GM18526 (cell line): ENCODE data around the gene IFNL4.
"Not testable (repeated sequence)": the region's sequence is repeated elsewhere in the genome, so short reads cannot be mapped to it uniquely, and the experiment has no call there.

Experiments
- POLR2A ChIP-seq: IDR thresholded peaks from 3 replicates; pipeline ENCODE4 v1.6.1; 2011; ENCODE audit not compliant: insufficient read length; ENCODE audit errors: extremely low read depth

The IFNL4 gene

DNA sequence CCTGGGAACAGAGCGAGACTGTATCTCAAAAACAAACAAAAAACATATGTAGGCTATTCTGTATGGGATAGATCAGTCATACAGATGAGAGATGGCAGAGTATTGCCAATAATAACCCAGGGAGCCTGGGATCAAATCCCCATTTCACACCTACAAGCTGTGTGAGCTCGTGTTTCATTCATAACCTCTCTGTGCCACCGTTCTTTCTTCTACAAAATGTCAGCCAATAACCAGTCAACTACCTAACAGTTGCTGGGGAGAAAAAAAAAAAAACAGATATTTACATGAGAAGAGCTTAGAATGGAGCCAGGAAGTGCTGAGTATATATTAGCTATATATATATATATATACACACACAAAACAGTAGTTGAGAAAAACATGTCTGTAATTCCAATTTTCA is 13.0 kb upstream of the IFNL4 start:
- TF ChIP-seq POLR2A, result no peak

DNA sequence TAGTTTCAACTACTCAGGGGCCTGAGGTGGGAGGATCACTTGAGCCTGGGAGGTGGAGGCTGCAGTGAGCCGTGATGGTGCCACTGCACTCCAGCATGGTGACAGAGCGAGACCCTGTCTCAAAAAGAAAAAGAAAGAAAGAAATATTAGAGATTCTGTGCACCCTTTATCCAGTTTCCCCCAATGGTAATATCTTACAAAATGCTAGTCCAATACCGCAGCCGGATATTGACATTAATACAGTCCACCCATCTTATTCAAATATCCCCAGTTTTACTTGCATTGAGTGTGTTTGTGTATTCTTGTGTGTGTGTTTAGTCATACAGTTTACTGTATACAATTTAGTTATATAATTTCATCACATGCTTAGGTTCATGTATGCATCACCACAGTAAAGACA is 8.6 kb upstream of the IFNL4 start:
- TF ChIP-seq POLR2A, result no peak

DNA sequence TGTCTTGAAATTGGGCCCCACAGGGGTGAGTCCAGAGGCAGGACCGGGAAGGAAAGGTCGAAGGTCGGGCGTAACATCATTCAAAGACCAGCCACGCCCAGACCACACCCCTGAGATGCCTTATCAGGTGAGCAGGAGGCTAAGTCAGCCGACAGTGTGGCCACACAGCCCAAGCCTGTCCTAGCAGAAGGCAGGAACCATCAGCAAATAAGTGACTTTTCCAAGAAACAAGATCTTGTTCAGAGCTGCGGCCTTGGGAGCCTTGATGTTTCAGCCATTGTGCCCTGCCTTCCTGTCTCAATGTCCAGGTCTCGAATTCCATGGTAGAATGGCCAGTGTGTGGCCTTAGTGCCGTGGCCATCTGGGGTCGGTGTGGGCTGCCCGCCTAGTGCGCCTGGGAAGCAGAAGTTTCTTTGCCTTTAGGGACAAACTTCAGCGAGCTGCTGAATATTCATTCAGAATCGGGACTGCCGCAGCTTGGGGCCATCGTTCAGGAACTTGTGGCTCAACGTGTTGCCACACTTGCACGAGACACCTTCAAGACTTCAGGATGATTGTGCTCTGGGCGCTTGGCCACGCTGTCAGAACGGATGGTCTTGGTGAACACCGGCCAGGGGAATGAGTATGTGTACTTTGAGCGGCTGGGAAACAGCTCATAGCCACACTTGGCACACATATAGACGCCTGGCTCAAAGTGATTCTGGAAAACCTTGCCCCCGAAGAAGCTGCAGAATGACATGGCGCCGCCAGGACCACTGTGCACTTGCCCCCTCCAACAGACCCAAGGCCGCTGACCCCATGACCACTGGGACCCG is 6.1 kb upstream of the IFNL4 start:
- no peak for TF ChIP-seq POLR2A

DNA sequence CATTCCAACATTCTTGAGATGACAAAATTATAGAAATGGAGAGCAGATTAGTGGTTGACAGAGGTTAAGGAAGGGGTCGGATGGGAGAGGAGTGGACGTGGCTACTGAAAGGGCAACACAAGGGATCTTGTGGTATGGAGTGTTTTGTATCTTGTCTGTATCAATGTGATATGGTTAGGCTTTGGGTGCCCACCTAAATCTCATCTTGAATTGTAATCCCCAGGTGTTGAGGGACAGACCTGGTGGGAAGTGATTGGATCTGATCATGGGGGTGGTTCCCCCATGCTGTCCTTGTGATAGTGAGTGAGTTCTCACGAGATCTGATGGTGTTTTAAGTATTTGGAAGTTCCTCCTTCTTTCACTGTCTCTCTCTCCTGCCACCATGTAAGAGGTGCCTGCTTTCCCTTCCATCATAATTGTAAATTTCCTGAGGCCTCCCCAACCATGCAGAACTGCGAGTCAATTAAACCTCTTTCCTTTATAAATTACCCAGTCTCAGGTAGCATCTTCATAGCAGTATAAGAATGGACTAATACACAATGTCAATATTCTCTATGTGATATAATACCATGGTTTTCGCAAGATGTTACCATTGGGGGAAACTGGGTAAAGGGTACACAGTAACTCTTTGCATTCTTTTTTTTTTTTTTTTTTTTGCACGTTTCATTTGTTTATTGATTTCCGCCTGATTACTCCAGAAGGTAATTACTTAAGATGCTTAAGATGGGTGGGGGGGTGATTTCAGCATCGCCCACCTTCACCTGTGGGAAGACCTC is 4.9 kb upstream of the IFNL4 start:
- TF ChIP-seq POLR2A, result no peak

DNA sequence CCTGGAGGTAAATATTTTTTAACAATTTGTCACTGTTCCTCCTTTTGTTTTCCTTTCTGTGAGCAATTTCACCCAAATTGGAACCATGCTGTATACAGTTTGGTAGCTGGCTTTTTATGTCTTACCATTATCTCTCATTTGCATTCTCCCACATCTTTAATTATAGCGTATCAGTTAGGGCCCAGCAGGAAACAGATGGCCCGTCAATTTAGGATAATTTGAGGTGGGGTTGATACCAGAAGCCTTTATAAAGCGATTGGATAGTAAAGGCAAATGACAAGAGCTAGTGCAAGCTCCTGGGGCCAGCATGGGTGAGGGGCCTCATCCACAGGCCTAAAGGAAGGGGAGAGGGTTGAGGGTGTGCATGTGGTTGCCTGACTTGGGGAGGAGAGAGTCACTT is 3.8 kb upstream of the IFNL4 start:
- TF ChIP-seq POLR2A, result no peak

DNA sequence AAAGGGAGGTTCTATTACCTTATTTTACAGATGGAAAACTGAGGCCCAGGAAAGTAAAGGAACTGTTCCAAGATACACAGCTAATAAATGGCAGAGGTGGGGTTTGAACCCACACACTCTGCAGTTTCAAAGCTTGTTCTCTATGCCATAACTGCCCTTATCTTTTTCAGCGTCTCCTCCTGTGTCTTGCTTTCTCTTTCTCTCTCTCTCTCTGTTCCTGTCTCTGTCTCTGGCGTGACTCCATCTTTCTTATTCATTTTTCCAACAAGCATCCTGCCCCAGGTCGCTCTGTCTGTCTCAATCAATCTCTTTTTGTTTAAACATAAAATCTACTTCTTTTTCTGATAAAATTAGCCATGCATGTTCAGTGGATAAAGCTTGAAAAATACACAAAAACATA is 3.2 kb upstream of the IFNL4 start:
- no peak for TF ChIP-seq POLR2A

DNA sequence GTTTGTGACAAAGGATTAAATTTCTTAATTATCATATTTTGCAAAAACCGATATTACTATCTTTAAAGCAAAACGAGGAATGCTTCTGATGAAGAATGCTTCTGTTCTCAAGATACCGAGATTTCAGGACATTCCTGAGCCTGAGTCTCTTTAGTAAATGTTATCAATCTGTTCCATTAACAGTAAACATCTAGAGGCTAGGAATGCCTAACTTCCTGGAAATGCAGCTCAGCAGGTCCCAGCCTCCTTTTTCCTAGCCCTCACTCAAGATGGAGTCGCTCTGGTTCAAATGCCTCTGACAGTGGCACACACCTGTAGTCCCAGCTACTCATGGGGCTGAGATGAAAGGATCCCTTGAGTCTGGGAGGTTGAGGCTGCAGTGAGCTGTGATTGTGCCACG is 2.4 kb upstream of the IFNL4 start:
- no peak for TF ChIP-seq POLR2A

DNA sequence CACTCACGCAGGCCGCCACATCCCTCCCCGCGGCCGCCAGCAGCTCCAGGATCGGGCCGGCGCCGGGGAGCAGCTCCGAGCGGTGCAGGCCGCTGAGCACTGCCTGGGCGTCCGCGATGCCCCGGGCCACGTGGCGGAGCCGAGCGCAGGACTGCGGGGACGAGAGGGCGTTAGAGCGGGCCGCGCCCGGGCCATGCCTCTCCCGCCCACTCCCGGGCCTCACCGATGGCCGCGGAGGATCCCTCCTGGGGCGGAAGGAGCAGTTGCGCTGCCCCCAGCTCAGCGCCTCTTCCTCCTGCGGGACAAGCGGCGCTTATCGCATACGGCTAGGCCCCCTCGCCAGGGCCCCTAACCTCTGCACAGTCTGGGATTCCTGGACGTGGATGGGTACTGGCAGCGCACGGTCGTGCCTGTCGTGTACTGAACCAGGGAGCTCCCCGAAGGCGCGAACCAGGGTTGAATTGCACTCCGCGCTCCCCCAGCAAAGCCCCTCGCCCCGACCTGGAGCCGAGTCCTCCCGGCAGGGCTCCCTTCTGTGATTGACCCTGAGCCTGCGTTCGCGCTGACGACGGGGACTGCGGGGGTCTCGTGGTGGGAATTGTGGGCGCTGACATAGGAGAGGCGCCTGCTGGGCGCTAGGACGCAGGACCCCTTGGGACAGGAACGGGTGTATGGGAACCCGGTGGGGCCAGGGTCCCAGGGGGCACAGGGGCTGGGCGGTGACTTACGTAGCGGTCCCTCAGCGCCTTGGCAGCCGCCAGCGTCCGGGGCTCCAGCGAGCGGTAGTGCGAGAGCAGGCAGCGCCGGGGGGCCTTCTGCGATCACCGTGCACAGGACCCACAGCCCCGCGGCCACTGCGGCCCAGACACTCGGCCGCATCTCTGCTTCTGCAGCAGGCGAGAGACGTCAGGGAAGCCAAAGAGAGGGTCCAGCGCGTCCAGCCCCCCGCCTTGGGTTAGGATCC is 673 bp downstream of the IFNL4 start:
- TF ChIP-seq POLR2A, result no peak

DNA sequence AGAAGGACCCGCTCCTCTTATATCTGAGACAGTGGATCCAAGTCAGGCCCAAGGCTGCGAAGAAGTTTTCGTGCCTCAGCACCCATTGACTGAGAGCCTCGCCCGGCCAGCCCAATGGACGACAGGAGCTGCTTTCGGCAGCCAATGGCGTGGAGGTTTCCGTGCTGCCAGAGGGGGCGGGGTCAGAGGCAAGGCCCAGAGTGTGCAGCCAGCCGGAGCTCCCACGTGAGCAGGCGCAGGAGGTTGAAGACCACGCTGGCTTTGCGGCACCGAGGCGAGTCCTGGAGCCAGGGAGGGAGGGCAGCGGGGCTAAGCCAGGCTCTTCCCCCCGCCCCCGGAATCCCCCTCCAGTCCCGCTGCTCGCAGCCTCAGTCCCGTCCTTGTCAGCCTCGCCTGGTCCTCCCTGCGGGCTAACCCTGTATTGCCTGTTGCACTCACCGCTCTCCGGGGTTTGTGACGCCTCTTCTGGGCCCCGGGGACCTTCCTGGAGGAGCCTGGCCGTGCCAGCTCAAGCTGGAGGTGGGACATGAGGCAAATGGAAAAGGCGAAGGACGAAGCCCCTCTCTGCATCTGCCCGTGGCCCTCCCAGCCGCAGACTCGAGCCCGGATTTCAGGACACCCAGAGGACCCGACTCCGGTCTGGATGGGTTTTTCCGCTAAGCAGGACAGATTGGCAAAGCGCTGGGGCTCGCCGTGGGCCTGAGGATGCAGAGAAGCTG is 1.5 kb downstream of the IFNL4 start:
- no peak for TF ChIP-seq POLR2A

DNA sequence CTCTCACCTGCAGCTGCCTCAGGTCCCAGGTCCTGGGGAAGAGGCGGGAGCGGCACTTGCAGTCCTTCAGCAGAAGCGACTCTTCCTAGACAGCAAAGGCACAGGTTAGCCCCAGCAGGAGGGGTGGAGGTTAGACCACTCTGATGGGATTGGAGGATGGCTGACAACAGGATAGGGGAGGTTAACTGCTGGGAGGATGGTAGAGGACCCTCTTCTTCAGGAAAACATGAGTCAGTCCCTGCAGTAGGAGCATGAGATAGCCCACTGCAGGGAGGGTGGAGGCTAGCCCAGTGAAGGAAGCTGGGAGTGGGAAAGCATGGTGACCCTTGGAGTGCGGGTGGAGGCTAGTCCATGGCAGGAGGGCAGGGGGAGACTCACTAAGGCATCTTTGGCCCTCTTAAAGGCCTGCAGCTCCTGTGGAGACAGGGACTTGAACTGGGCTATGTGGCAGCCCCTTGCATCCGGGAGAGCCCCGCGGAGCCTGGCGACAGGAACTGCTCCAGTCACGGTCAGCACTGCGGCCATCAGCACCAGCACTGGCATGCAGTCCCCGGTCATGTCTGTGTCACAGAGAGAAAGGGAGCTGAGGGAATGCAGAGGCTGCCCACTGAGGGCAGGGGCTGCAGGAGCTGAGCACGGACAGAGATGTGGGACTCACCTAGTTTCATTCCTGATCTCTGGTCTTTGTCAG is 4.1 kb downstream of the IFNL4 start, which contains the start of gene IFNL3:
Gene IFNL3 (minus strand): TSS at position 597 of the 691 bp plus-strand sequence. CDS start 39 bp downstream, at position 558.
- TF ChIP-seq POLR2A, result not testable (repeated sequence)

DNA sequence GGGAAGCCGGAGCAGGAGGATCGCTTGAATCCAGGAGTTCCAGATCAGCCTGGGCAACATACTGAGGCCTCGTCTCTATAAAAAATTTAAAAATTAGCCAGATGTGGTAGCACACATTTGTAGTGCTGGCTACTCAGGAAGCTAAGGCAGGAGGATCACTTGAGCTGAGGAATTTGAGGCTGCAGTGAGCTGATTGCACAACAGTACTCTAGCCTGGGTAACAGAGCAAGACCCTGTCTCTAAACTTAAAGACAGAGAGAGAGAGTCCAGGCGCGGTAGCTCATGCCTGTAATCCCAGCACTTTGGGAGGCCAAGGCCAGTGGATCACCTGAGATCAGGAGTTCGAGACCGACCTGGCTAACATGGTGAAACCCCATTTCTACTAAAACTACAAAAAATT is 8.2 kb downstream of the IFNL4 start:
- no peak for TF ChIP-seq POLR2A

DNA sequence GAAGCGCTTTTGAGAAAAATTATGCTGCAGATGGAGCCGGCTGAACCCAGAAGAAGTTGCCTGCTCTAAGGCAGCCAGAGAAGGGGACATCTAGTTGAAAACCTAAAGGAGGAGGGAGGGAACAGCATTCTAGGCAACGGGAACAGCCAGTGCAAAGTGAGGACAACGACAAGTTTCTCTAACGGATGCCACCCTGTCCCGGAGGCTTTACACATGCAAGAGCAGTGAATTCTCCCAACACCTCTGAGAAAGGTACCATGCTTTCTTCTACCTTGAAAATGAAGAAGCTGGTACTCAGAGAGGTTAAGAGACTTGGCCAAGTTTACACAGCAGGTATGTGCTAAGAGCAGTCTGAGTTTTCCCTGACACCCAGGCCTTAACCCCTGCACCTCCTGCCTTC is 9.7 kb downstream of the IFNL4 start:
- no peak for TF ChIP-seq POLR2A

DNA sequence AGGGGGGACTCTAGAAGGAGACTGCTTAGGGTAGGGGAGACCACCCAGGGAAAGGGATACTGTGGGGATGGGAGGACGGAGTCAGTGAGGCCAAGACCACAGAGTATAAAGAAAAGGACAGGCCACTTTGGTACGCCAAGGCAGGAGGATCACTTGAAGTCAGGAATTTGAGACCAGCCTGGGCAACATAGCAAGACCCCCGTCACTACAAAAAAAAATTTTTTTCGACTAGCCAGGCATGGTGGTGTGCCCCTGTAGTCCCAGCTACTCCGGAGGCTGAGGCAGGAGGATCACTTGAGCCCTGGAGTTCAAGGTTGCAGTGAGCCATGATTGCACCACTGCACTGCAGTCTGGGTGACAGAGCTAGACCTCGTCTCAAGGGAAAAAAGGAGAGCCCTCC is 10.4 kb downstream of the IFNL4 start:
- no peak for TF ChIP-seq POLR2A

DNA sequence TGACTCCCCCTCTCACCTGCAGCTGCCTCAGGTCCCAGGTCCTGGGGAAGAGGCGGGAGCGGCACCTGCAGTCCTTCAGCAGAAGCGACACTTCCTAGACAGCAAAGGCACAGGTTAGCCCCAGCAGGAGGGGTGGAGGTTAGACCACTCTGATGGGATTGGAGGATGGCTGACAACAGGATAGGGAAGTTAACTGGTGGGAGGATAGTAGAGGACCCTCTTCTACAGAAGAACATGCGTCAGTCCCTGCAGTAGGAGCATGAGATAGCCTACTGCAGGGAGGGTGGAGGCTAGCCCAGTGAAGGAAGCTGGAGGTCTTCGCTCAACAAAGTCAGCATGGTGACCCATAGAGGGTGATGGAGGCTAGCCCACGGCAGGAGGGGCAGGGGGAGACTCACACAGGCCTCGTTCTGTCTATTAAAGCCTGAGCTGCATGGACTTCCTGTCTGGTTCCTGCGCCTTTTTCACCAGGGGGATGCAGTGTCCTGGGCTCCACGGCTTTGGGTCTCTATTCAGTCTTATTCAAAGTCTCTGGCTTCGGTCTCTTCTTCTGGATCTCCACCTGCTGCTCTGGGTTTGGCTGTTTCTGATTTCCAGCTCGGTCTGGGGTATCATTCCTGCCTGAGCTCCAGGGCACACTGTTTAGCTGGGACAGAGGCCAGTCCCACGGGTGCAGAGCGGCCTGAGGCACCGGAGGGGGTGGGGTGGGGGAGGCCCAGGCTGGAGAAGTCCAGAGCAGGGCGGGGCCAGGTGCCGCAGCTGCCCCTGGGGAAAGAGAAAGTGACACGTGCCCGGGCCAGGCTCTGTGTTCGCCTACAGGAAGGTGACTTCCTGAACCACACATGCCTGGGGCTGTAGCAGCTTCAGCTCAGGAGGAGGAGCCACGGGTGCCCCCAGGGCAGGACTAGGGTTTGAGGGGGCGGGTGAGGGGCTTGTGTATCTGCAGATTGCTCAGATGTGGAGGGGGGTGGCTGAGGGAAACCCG is 11.2 kb downstream of the IFNL4 start:
- TF ChIP-seq POLR2A, result no peak
